Measurements from ENCODE around the gene C1QTNF5.

C1QTNF5 gene

DNA sequence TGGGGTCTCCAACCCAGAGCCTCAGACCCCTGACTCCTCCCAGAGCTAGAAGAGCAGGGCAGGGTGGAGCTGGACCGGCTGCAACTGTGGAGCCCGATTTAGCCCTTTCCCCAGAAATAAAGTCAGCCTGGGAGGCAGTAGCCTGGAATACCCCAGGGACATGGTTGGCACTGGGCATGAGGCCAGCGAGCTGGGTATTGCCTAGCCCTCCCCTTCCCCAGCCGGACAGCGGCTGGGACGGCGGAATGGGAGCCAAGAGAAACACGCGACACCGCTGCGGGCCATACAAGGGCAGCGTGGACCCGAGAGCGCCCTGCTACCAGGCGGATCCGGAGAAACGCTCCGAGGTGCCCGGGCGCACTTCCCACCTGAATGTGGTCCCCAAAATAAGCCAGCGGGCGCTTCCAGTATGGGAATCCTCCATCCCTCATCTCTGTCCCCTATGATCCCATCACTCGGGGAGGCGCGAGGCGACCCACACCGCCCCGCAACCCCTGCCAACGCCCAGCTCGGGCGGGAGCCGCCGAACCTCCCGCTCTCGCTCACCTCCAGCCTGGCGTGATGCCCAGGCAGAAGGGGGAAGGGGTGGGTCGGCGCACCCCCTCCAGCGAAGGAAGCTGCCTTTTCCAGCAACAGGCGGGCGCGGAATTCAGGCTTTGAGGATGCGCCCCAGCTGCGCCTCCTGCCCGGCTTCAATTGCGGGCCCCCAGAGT, 24.5 kb downstream of the C1QTNF5 start:
- no peak for DNase-seq

DNA sequence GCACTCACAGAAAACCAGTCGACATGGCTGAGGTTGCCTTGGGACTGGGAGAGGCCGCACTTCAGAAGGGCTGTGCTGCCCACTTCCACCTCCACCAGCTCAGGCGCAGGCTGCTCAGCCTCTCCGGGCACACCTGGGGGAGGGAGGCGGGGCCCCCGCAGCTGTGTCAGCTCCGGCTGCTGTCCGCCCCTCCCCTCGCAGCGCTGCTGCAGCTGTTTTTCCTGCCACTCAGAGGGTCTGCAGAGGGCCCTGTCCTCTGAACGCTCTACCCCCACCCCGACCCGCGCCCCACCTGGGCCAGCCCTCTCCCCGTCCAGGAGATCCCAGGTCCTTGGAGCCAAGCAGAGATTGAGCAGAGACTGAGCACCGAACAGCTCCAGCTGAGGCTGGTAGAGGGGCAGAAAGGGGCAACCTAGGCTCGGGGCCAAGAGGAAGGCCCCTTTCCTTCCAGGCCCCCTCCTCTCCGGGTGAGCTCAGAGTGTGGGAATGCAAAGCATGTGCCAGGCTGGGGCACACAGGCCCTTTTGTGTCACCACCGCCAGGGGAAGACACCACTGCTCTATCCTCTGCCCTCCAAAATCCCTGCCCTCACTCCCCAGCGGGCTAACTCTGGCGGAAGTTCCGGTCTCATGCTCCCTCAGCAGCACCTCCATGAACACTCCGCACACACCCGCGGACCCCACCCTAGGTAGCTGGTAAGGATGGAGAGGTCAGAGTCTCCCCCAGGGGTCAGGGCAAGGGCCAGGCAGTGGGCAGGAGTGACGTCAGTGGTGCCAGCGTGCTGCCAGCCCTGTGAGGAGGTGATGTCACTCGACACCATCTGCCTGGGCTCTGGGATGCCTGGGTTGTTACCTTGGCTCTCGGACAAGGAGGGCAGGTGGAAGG, 25.3 kb downstream of the C1QTNF5 start:
- peak; percentile 34 for DNase-seq

DNA sequence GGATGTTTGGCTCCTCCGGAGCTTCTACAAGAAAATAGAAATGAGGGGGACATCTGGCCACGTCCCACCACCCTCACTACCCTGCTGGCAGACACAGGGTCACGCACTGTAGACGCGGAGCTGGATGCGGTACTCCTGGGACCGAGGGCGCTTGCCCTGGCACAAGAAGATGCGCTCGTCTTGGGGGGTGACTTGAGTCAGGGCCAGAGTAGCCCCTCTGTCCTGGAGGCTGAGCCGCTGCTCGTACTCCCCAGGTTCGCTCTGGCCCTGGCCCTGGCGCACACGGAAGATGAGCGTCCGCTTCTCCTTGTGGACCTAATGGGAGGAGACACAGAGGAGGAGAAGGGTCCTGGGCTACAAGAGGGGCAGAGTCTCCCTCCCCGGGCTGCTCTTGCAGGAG, 26.0 kb downstream of the C1QTNF5 start:
- no peak for DNase-seq

DNA sequence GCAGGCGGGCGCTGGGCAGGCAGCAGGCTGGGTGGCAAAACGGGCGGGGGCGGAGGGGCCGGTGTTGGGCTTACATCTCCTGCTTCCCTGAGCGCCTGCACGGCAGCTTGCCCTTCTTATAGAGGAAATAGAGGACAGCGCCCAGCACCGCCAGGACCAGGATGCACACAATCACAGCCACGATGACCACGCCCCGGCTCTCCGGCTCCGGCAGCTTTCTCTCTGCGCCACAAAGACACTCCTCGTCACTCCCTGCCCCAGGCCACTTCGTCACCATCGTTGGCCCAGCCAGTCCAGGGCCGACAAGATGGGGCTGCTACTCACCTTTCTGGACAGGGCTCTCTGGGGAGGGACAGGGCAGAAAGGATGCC, 30.0 kb downstream of the C1QTNF5 start:
- no peak for DNase-seq

DNA sequence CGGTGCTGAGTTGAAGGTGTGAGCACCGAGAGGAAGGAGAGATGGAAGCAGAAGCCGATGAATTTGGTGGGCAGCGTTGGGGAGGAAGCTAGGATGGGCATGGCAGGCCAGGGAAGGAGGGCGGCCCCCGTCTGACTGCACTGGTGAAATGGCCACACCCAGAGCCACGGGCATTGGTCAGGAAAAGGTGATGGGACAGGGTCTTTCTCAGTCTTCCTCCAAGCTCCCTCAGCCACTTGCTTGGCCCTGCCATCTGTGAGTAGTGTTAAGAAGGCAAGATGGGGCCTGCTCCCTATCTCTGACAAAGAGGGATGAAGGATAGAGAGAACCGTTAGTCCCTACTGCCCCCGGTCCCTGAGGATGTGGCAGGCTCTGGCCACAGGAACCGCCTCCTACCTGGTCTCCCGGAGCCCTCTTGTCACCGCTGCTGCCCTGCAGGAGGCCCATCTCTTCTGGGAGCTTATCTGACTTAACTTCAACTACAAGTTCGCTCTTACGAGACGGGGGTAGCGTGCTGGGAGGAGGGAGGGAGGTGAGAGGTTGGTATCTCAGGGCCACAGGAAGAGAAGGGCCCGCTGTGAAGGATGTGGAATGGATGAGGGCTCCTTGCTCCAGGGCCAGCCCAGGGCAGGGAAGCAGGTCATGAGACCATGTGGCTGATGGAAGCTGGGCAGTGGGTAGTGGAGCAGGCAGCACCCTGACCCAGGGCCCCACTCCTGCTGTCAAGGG, 30.6 kb downstream of the C1QTNF5 start:
- no peak for DNase-seq

DNA sequence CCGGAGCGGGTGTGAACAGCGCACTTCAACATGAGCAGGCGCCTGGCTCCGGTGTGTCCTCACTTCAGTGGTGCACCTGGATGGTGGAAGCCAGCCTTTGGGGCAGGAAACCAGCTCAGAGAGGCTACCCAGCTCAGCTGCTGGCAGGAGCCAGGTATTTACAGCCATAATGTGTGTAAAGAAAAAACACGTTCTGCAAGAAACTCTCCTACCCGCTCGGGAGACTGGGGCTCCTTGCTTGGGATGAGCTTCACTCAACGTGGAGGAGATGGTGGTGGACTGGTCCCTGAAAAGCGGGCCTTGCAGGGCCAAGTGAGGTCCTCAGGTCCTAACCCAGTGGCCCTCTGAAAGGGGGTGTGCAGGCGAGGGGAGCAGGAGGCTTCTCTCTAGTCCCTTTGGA, 31.3 kb downstream of the C1QTNF5 start:
- DNase-seq = no peak

DNA sequence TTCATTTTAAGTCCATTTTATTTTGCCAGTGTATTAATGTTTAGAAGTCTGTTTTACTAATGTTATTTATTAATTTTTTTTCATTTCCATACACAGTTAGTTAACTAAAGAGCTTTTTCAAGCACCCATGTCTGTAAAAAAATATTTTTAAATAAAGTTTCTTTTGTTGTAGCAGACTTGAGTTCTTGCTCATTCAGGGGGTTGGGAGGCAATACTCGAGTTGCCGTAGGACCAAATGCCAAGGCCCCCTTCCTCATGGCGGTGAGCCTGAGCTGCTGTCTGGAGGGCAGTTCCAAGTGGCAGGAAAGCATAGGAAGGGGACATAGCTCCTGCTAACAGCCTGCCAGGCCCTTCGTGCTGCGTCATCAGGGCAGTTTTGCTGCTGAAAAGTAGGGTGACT, 32.7 kb downstream of the C1QTNF5 start:
- DNase-seq = no peak

DNA sequence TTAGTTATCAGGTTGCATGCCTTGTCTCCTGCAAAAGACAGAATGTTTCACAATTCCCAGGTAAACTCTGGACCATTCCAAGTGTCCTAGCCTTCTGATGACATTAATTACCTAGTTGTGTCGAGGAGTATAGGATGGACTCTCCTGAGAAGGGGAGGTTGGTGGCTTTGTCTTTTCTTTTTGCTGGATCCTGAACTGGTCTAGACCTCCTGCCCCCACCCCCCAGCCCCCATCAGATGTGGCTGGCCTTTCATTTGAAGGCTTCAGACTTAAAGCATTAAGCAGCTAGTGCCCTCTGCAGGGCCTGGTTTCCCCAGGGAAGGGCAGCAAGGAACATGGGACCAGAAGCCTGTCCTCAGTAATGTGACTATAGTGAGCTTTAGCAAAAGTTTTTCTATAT, 33.5 kb downstream of the C1QTNF5 start:
- no peak for DNase-seq

DNA sequence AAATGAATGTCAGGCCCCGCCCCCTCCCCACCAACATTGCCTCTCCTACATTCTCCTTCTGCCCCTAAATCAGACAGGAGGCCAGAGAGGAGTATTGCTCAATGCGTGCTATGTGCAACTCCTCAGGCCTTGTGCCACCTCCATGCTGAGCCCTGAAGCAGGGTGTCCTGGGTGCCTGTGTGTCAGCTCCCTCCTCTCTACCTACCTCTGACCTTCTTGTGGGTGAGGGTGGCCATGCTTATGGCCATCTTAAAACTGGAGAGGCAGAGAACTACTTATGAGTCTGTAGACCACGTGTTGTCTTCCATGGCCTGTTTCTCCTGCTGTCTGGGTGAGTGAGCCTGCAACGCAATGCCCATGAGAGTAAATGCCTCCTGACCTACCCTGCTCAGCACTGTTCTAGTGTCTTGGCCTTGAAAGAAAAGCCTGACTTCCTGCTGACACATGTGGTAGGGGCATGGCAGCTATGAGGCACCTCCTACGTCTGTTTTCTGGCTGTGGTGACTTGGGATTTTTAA, 34.3 kb downstream of the C1QTNF5 start:
- DNase-seq = peak; percentile 21

DNA sequence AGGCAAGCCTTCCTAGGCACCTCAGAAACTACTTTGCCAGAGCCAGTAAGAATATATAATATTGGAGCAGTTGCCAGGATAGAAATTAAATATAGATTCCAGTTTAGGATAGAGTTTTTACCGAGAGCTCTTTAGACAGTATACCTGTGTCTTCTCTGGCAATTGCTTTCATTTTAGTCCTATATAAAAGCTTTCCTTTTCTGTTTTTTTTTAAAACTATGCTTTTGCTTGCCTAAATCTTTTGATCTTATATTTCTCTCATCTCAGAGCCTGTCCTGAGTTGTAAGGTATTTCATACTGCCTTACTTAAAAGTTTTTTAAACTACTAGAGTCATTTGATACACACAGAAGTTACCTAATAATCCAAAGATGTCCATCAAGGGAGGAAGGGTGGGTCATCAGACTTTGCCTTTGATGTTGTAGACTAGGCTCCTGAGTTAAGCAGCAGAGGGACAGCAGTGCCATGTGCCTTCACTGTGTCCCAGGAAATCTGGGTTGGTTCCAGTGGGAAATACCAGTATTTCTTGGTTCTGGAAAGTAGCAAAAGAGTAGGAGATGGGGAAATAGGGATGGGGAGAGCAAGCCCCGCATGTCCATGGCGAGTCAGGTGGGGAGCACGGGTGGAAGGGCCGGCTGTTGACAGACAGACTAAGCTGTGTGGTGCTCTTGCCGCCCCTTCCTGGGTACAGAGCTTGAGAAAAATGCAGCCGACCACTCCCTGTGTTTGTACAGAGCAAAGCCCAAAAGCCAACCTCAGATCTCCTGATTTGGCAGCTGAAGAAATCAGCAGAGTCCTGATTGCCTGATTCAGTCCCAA, 34.9 kb downstream of the C1QTNF5 start:
- DNase-seq = no peak

DNA sequence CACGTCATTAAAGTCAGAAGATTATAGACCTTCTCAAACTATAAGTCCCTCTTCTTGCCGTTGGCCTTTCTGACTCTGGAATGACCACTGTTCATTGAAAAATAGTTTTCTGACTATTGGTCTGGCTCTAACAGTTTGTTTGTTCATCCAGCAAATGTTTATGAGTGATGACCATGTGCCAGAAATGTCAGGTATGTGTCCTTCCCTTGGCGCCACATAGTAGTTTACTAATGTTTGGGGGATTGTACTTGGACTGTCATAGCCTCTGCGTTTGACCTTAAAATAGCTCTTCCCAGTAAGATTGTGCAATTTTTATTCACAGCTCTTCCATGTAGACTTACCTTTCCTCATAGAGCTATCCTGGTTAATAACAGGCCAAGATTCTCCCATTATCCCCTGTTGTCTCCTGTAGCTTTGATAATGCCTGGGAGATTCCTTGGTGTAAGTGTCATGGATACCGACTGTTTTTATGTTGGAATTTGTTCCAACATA, 37.4 kb downstream of the C1QTNF5 start:
- no peak for DNase-seq

DNA sequence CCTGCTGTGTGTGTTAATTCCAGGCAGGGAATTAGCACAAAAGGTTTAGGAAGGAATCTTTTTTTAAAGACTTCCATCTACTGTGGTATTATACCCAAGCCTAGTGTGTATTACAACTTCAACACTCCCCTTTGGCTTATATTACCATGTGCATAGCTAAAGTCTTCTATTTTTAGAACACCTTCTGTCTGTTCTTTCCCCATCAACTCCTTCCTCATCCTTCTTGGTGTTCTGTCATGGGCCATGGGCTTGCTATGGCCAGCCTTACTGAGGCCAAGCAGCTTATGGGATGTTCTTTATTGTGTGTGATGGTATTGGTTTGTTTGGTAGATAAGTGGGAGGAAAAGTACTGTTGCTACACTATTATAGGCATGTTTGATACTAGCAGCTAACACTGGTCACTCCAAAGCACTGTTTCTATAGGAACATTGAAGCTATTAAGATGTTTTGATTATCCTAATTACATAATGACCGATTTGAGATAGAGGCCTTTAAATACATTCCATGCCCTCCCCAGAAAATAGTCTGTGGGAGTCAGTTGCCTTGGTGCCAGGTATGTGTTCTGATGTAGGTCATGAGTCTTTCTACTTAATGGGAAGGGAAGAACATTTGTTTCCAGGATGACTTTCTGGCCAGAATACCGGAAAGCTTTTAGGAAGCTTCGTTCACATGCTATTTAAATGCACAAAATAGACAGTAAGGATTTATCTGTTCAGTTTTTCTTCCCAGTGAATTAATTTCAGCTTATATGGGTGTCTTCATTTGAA, 40.3 kb downstream of the C1QTNF5 start:
- no peak for DNase-seq

DNA sequence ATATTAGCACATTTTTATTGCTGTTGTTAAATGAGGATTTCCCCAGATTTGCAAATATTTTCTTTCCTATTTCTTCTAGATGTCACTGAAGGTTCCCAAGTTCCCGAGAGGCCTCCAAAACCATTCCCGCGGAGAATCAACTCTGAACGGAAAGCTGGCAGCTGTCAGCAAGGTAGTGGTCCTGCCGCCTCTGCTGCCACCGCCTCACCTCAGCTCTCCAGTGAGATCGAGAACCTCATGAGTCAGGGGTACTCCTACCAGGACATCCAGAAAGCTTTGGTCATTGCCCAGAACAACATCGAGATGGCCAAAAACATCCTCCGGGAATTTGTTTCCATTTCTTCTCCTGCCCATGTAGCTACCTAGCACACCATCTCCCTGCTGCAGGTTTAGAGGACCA, 41.3 kb downstream of the C1QTNF5 start:
- no peak for DNase-seq

DNA sequence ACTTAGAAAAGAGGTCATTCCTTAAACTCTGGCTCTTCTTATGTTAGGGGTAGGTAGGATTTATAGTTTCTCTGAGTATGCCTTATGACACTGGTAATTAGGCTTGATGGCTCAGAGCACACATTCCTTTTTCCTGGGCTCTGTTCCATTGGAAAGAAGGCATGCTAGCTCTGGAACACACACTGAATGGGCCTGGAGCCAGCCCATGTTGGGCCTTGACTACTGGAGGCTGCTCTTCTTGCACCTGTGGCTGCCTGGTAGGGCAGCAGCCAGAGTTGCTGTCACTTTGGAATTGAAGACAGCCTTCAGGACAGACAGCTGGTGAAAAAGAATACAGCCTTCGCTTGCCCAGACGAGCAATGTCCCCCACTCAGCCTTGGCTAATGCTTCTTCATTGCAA, 42.0 kb downstream of the C1QTNF5 start:
- no peak for DNase-seq

DNA sequence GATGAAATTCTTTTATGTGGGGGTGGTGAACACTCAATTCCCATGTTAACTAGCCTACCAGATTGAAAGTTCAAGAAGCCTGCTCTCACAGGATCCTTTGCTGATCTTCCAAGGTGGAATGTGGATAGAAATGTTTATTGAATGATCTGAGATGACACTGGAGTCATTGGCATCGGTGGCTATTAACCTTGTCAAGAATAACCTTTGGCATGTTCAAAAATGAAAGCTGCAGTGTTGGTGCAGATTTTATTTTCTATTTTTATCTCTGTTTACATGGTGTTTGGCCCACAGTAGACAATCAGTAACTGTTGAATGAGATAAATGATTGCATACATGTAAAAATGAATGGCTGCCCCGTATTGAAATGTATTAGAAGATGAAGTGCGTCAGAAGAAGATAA, 42.7 kb downstream of the C1QTNF5 start:
- no peak for DNase-seq

DNA sequence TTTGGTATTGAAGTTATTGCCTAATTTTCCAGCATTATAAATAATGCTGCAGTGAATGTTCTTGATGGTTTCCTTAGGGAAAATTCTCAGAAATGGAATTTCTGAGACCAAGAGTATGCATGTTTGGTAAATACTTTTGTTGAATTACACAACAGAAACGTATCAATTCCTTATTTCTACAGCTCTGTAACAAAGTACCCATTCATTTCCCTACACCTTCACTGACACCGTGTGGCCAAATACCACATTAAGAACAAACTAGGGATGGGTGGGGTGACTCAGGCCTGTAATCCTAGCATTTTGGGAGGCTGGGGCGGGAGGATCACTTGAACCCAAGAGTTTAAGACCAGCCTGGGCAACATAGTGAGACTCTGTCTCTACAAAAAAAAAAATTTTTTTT, 45.5 kb downstream of the C1QTNF5 start:
- peak; percentile 42 for DNase-seq

DNA sequence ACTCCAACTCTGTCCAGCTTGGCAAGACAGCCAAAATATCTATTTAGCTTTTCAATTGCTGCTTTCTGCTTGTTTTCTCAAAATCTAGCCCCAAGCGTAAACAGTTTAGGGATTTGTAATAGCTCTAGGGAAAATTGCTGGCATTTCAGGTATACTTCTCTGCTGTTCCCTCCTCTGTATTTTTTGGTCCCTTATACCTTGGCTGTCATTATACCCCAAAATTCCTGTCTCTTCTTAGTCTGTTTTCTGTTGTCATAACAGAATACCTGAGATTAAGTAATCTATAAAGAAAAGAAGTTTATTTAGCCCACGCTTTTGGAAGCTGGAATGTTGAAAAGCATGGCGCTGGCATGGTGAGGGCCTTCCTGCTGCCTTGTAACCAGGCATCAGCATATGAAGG, 47.2 kb downstream of the C1QTNF5 start:
- no peak for DNase-seq

DNA sequence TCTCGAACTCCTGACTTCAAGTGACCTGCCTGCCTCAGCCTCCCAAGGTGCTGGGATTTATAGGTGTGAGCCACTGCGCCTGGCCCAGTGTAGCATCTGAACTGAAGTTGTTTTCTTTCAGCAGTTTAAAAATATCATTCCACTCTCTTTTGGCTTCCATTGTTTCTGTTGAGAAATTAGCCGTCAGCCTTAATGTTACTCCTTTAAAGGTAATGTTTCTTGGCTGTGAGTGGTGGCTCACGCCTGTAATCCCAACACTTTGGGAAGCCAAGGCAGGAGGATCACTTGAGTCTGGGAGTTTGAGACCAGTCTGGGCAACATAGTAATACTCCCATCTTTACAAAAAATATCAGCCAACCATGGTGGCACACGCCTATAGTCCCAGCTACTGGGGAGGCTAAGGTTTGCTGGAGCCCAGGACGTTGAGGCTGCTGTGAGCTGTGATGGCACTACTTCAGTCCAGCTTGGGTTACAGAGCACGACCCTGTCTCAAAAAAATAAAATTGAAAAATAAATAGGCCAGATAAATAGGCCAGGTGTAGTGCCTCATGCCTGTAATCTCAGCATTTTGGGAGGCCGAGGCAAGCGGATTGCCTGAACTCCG, 49.7 kb downstream of the C1QTNF5 start:
- no peak for DNase-seq
